Fibroblast of lung (primary cell): ENCODE data around the gene SUGCT. TPM values are rescaled to one million over a fixed set of nuclear protein-coding genes. Genes with fewer than 3 reads are reported as not detected.

Source experiments
- DNase-seq, 2 donors: peaks; one replicate each; pipeline versions ENCODE4 v3.0.0 to v3.0.0-alpha.2; 2010; ENCODE audit warnings: low read depth in 2 of 2
- H2AFZ ChIP-seq: 2 replicates; pipeline ENCODE4 v1.5.1; 2012; ENCODE audit warnings: low read length, control low read depth, inconsistent platforms
- H3K27ac ChIP-seq: 2 replicates; pipeline ENCODE4 v1.5.1; 2011; ENCODE audit warnings: low read length, control low read depth; ENCODE audit not compliant: insufficient read depth
- H3K27me3 ChIP-seq: 2 replicates; pipeline ENCODE4 v1.5.1; 2011; ENCODE audit warnings: mild to moderate bottlenecking, low read length; ENCODE audit not compliant: control insufficient read depth, insufficient read depth
- H3K36me3 ChIP-seq: 2 replicates; pipeline ENCODE4 v1.5.1; 2011; ENCODE audit warnings: low read length; ENCODE audit not compliant: control insufficient read depth, insufficient read depth
- H3K4me1 ChIP-seq: 2 replicates; pipeline ENCODE4 v1.5.1; 2011; ENCODE audit warnings: low read length; ENCODE audit not compliant: control insufficient read depth, insufficient read depth; ENCODE audit errors: extremely low read depth
- H3K4me2 ChIP-seq: 2 replicates; pipeline ENCODE4 v1.5.1; 2011; ENCODE audit warnings: low read length, control low read depth; ENCODE audit not compliant: insufficient read depth; ENCODE audit errors: extremely low read depth
- H3K4me3 ChIP-seq, 4 experiments: fragments of 200-600 bp in 1 of 4; sonication (generic) in 1 of 4; replicated peaks in 1 of 4; 2 replicates each; pipeline ENCODE4 v1.5.1; 2011 to 2016; ENCODE audit warnings: low read length in 4 of 4, low read depth in 3 of 4, mild to moderate bottlenecking in 3 of 4, control low read depth in 2 of 4, inconsistent platforms in 1 of 4, mixed read lengths in 1 of 4; ENCODE audit not compliant: insufficient read depth in 1 of 4; ENCODE audit errors: control extremely low read depth in 1 of 4
- H3K79me2 ChIP-seq: 2 replicates; pipeline ENCODE4 v1.5.1; 2012; ENCODE audit warnings: mild to moderate bottlenecking, low read length, inconsistent platforms; ENCODE audit not compliant: control insufficient read depth, insufficient read depth
- H3K9ac ChIP-seq: 2 replicates; pipeline ENCODE4 v1.5.1; 2011; ENCODE audit warnings: mild to moderate bottlenecking, low read length, control low read depth; ENCODE audit not compliant: insufficient read depth
- H3K9me3 ChIP-seq: 2 replicates; pipeline ENCODE4 v1.5.1; 2012; ENCODE audit warnings: low read depth, low read length; ENCODE audit not compliant: control insufficient read depth, insufficient read depth
- H4K20me1 ChIP-seq: 2 replicates; pipeline ENCODE4 v1.5.1; 2011; ENCODE audit warnings: low read length; ENCODE audit not compliant: control insufficient read depth, insufficient read depth; ENCODE audit errors: extremely low read depth
- CTCF ChIP-seq, 2 donors: IDR thresholded peaks in 1 of 2; conservative IDR thresholded peaks in 1 of 2; 1 replicate in 1 of 2; 2 replicates in 1 of 2; pipeline ENCODE4 v1.5.1; 2011 to 2012; ENCODE audit warnings: low read length in 2 of 2, control low read depth in 1 of 2, inconsistent platforms in 1 of 2, low read depth in 1 of 2, mild to moderate bottlenecking in 1 of 2
- EZH2 ChIP-seq: IDR thresholded peaks from 2 replicates; pipeline ENCODE4 v1.5.1; 2012; ENCODE audit warnings: low read length, control low read depth, mild to moderate bottlenecking; ENCODE audit errors: missing control alignments
- polyA plus RNA-seq, 2 donors: library from polyadenylated mRNA; depleted of rRNA in 1 of 2; stranded (reverse) in 1 of 2; unstranded in 1 of 2; fragments of >200 nt; gene quantifications; 2 replicates each; pipeline ENCODE4 v1.2.1, GENCODE V29; 2011 to 2012; ENCODE audit warnings: missing spikeins in 1 of 2
- total RNA-seq: library from RNA; depleted of rRNA; stranded (reverse); fragments of >200 nt; gene quantifications from 2 replicates; pipeline ENCODE4 v1.2.1, GENCODE V29; 2014

The SUGCT gene
- total and polyA plus RNA-seq, 2 donors (not counting 1 experiment from before 2014, with no cell fraction given), result 8.4 to 16.5 TPM

- no peak overlapping the region for H3K4me2 ChIP-seq
- DNase-seq, result no peak
- TF ChIP-seq EZH2 (no peak), CTCF (conservative IDR thresholded peaks at IDR 0.05 in 1 of 2, IDR thresholded peaks at IDR 0.05 in 1 of 2; ENCODE audit: low read depth in 1 of 2, low read length in 2 of 2) (no peak)
- H3K27ac ChIP-seq, result no peak overlapping the region
- peaks cover 3% of the 10 kb centered on the region for H3K4me1 ChIP-seq
- H3K79me2 ChIP-seq, result no peaks in the 10 kb centered on the region
- H2AFZ ChIP-seq, result no peak overlapping the region
- no peaks in the 10 kb centered on the region for H3K9me3 ChIP-seq
- H3K4me3 ChIP-seq, result no peak overlapping the region
- H3K9ac ChIP-seq, result no peak overlapping the region
- H4K20me1 ChIP-seq, result no peaks in the 10 kb centered on the region
- no peaks in the 10 kb centered on the region for H3K27me3 ChIP-seq
- no peaks in the 10 kb centered on the region for H3K36me3 ChIP-seq
Measured at GRCh38 chr7:40654171-40654570, 519.4 kb downstream of the SUGCT start.

GRCh38 chr7:40655426-40655825 is 520.6 kb downstream of the SUGCT start:
- Histone ChIP-seq H3K79me2 (no peaks in the 10 kb centered on the region), H3K27ac (no peak overlapping the region), H3K36me3 (no peaks in the 10 kb centered on the region), H3K4me1 (peaks cover 4% of the 10 kb centered on the region), H2AFZ (no peak overlapping the region), H3K4me3 (no peak overlapping the region), H4K20me1 (no peaks in the 10 kb centered on the region), H3K27me3 (no peaks in the 10 kb centered on the region), H3K4me2 (no peak overlapping the region), H3K9me3 (no peaks in the 10 kb centered on the region), H3K9ac (no peak overlapping the region)
- no peak for DNase-seq
- TF ChIP-seq EZH2, result no peak
- TF ChIP-seq CTCF (conservative IDR thresholded peaks at IDR 0.05 in 1 of 2, IDR thresholded peaks at IDR 0.05 in 1 of 2; ENCODE audit: low read depth in 1 of 2, low read length in 2 of 2), result no peak

GRCh38 chr7:40656349-40656748 is 521.5 kb downstream of the SUGCT start:
- TF ChIP-seq EZH2, result no peak
- TF ChIP-seq CTCF (conservative IDR thresholded peaks at IDR 0.05 in 1 of 2, IDR thresholded peaks at IDR 0.05 in 1 of 2; ENCODE audit: low read depth in 1 of 2, low read length in 2 of 2), result no peak
- Histone ChIP-seq H3K4me3 (no peak overlapping the region), H3K36me3 (no peaks in the 10 kb centered on the region), H3K27ac (no peak overlapping the region), H2AFZ (no peak overlapping the region), H3K9ac (no peak overlapping the region), H4K20me1 (no peaks in the 10 kb centered on the region), H3K27me3 (no peaks in the 10 kb centered on the region), H3K9me3 (no peaks in the 10 kb centered on the region), H3K4me2 (no peak overlapping the region), H3K79me2 (no peaks in the 10 kb centered on the region), H3K4me1 (peaks cover 4% of the 10 kb centered on the region)
- DNase-seq, result no peak
